ENCODE results near the gene MYH13. TPM values are rescaled to one million over a fixed set of nuclear protein-coding genes. Genes with fewer than 3 reads are reported as not detected.

The MYH13 gene
- total and polyA plus RNA-seq, 2 of the 13 experiments (the other 11 are each of a cell fraction or from before 2014, with no cell fraction given), result not detected

- TF ChIP-seq ZNF543 (CRISPR knock-in tag; IDR thresholded peaks at IDR 0.05), result no peak
- TF ChIP-seq ARID2 (CRISPR knock-in tag; IDR thresholded peaks at IDR 0.05; ENCODE audit: borderline replicate concordance), result no peak
- no peak for TF ChIP-seq SATB2 (CRISPR knock-in tag; IDR thresholded peaks at IDR 0.05)
- TF ChIP-seq ZNF407 (CRISPR knock-in tag; IDR thresholded peaks at IDR 0.05; ENCODE audit: not compliant biosample characterization), result no peak
- no peak for TF ChIP-seq ZNF30 (CRISPR knock-in tag; IDR thresholded peaks at IDR 0.05)
- TF ChIP-seq ZNF503 (CRISPR knock-in tag; IDR thresholded peaks at IDR 0.05), result no peak
- TF ChIP-seq EED (CRISPR knock-in tag; IDR thresholded peaks at IDR 0.05), result no peak
- Histone ChIP-seq H3K36me3 (replicated peaks in 1 of 2; ENCODE audit: control insufficient read depth in 1 of 2, insufficient read depth in 2 of 2, low read length in 2 of 2) (no peaks in the 10 kb centered on the region), H3K9ac (ENCODE audit: insufficient read depth, low read depth, low read length) (no peak overlapping the region), H2AFZ (ENCODE audit: low read length) (no peak overlapping the region), H3K4me3 (replicated peaks in 1 of 3; ENCODE audit: insufficient read depth in 1 of 3, low read depth in 2 of 3, low read length in 3 of 3) (no peak overlapping the region), H3K4me2 (ENCODE audit: low read depth, low read length) (no peak overlapping the region), H3K27me3 (ENCODE audit: control insufficient read depth in 1 of 2, insufficient read depth in 2 of 2, low read length in 2 of 2) (peaks cover under 1 to 5% of the 10 kb centered on the region in 2 experiments; a peak in 2 of 5 replicates), H4K20me1 (ENCODE audit: insufficient read depth, low read length) (no peaks in the 10 kb centered on the region), H3K27ac (ENCODE audit: extremely low read length, insufficient read depth, low read length) (no peak overlapping the region), H3K79me2 (ENCODE audit: insufficient read depth, low read length) (no peaks in the 10 kb centered on the region), H3K4me1 (ENCODE audit: insufficient read depth, low read length) (no peaks in the 10 kb centered on the region), H3K9me3 (ENCODE audit: low read length) (no peaks in the 10 kb centered on the region)
- DNase-seq (ENCODE audit: low spot score) (no peak), FAIRE-seq (no peak), ATAC-seq (no peak)
- intact Hi-C loops (cut with micrococcal nuclease; ENCODE audit: unreplicated experiment), result no loop called here
- BruUV-seq (replicated peaks), result no TSS peak
- ChIA-PET POLR2A (no interaction called here), CTCF (ENCODE audit: low intra/inter-chr PET ratio, low total read pairs) (no interaction called here)
- 22% methylated on average over 7 of the region's 7 CpGs for whole genome bisulfite sequencing (ENCODE audit: low lambda C conversion rate)
- in situ Hi-C loops (cut with HindIII; ENCODE audit: extremely low pct_ligation_motif_present, low pct_unique_long_range_greater_than_20kb), result no loop called here
Measured at GRCh38 chr17:10336393-10336792, 36.4 kb downstream of the MYH13 start.

All from HepG2 (cell line).